ENCODE data around the gene ZBTB43. TPM values are rescaled to one million over a fixed set of nuclear protein-coding genes. Genes with fewer than 3 reads are reported as not detected.
"Not testable (repeated sequence)": the region's sequence is repeated elsewhere in the genome, so short reads cannot be mapped to it uniquely, and the experiment has no call there.

Gene ZBTB43
- total RNA-seq, 1 experiment from 2014 or later = 13.8 TPM

GRCh38 chr9:126777733-126778132 lies 27.1 kb upstream of the ZBTB43 start:
- intact Hi-C loops (cut with micrococcal nuclease; ENCODE audit: unreplicated experiment) = no loop called here
- TF ChIP-seq EZH2 (IDR thresholded peaks at IDR 0.05; ENCODE audit: borderline replicate concordance, low read depth, low read length, poor library complexity, severe bottlenecking) (no peak), CTCF (conservative IDR thresholded peaks at IDR 0.05; ENCODE audit: low read depth, low read length) (no peak)
- DNase-seq (ENCODE audit: low spot score) = no peak
- CTCF ChIA-PET = no interaction called here
- Histone ChIP-seq H3K4me1 (ENCODE audit: insufficient read depth, low read length, poor library complexity, severe bottlenecking) (peaks cover 6% of the 10 kb centered on the region), H3K9me3 (ENCODE audit: low read depth, low read length, poor library complexity, severe bottlenecking) (no peaks in the 10 kb centered on the region), H3K36me3 (ENCODE audit: insufficient read depth, low read length, poor library complexity, severe bottlenecking) (no peaks in the 10 kb centered on the region), H3K4me3 (ENCODE audit: low read depth, low read length, poor library complexity, severe bottlenecking) (no peak overlapping the region), H3K27ac (ENCODE audit: low read depth, low read length, poor library complexity, severe bottlenecking) (no peak overlapping the region), H3K27me3 (replicated peaks; ENCODE audit: insufficient read depth, low read depth, low read length, poor library complexity) (no peaks in the 10 kb centered on the region)
- POLR2A ChIA-PET (ENCODE audit: low non-redundant PET) = no interaction called here
- BruUV-seq (replicated peaks) = no TSS peak

GRCh38 chr9:126778141-126778540 lies 26.7 kb upstream of the ZBTB43 start:
- Histone ChIP-seq H3K4me3 (ENCODE audit: low read depth, low read length, poor library complexity, severe bottlenecking) (no peak overlapping the region), H3K4me1 (ENCODE audit: insufficient read depth, low read length, poor library complexity, severe bottlenecking) (peaks cover 6% of the 10 kb centered on the region), H3K27ac (ENCODE audit: low read depth, low read length, poor library complexity, severe bottlenecking) (no peak overlapping the region), H3K9me3 (ENCODE audit: low read depth, low read length, poor library complexity, severe bottlenecking) (no peaks in the 10 kb centered on the region), H3K27me3 (replicated peaks; ENCODE audit: insufficient read depth, low read depth, low read length, poor library complexity) (no peaks in the 10 kb centered on the region), H3K36me3 (ENCODE audit: insufficient read depth, low read length, poor library complexity, severe bottlenecking) (no peaks in the 10 kb centered on the region)
- CTCF ChIA-PET = interaction anchor here (1.0 kb wide), 1 partner anchor 72 kb away, joined by 5 read pairs; no protein-coding TSS in a partner anchor
- no TSS peak for BruUV-seq (replicated peaks)
- intact Hi-C loops (cut with micrococcal nuclease; ENCODE audit: unreplicated experiment) = no loop called here
- POLR2A ChIA-PET (ENCODE audit: low non-redundant PET) = no interaction called here
- no peak for TF ChIP-seq CTCF (conservative IDR thresholded peaks at IDR 0.05; ENCODE audit: low read depth, low read length)
- TF ChIP-seq EZH2 (IDR thresholded peaks at IDR 0.05; ENCODE audit: borderline replicate concordance, low read depth, low read length, poor library complexity, severe bottlenecking) = no peak
- no peak for DNase-seq (ENCODE audit: low spot score)

GRCh38 chr9:126778696-126779095 lies 26.1 kb upstream of the ZBTB43 start:
- CTCF ChIA-PET = interaction anchor here (1.0 kb wide), 1 partner anchor 73 kb away, joined by 5 read pairs; no protein-coding TSS in a partner anchor

More at GRCh38 chr9:126778696-126779095, 26.1 kb upstream of the ZBTB43 start:
- H3K9me3 ChIP-seq (ENCODE audit: low read depth, low read length, poor library complexity, severe bottlenecking); H3K27ac ChIP-seq (ENCODE audit: low read depth, low read length, poor library complexity, severe bottlenecking); BruUV-seq (replicated peaks); H3K27me3 ChIP-seq (replicated peaks; ENCODE audit: insufficient read depth, low read depth, low read length, poor library complexity); intact Hi-C loops (cut with micrococcal nuclease; ENCODE audit: unreplicated experiment); H3K36me3 ChIP-seq (ENCODE audit: insufficient read depth, low read length, poor library complexity, severe bottlenecking); H3K4me1 ChIP-seq (ENCODE audit: insufficient read depth, low read length, poor library complexity, severe bottlenecking); H3K4me3 ChIP-seq (ENCODE audit: low read depth, low read length, poor library complexity, severe bottlenecking); POLR2A ChIA-PET (ENCODE audit: low non-redundant PET); DNase-seq (ENCODE audit: low spot score): not testable (repeated sequence)

Measured in A673 (cell line).